GM18861 (cell line): ENCODE results near the gene GRIA1.

ENCODE experiments used
- ATAC-seq: cut with Tn5 transposase; IDR thresholded peaks from one replicate; pipeline ENCODE4 v1.9.1; 2021; ENCODE audit not compliant: unreplicated experiment

The GRIA1 gene

GRCh38 chr5:153601377-153601776 lies 110.9 kb downstream of the GRIA1 start:
- peak; percentile 79 for ATAC-seq

- ATAC-seq = no peak
Observed at GRCh38 chr5:153605386-153605785, 114.9 kb downstream of the GRIA1 start.

DNA sequence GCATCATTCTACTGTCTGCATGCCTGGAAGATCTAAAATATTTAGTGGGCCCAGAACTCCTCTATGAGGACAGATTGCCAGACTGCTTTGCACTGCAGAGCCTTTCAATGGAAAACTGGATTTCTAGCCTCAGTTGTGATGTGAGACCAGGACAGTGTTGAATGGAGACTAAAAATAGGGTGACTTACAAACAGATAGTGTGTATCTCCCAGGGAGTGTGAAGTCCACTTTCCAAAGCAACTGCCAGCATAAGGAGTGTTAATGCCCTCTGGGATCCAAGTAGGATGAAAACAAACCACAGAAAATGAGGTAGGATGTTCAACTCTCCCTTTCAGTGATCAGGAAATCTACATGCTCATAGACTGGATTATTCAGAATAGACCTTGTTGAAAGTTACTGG lies 119.5 kb downstream of the GRIA1 start:
- no peak for ATAC-seq

- no peak for ATAC-seq
Observed at GRCh38 chr5:153610811-153611210, 120.3 kb downstream of the GRIA1 start.

DNA sequence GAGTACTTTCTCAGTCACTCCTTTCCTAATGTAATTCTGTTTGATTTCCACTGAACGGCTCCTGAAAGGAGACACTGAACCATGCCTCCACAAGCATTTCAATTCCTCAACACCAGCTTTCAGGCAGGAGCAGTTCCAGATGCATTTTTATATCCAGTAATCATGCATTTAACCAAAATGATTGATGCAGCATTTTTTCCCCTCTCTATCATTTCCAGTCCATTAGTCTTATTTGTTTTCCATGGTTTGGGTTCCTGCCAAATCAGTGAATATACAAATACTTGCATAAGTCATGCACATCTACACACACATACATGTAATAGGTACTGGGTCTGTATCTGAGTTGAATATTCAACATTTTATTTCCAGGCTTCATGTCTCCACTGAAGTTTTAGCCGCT lies 122.7 kb downstream of the GRIA1 start:
- ATAC-seq = no peak

DNA sequence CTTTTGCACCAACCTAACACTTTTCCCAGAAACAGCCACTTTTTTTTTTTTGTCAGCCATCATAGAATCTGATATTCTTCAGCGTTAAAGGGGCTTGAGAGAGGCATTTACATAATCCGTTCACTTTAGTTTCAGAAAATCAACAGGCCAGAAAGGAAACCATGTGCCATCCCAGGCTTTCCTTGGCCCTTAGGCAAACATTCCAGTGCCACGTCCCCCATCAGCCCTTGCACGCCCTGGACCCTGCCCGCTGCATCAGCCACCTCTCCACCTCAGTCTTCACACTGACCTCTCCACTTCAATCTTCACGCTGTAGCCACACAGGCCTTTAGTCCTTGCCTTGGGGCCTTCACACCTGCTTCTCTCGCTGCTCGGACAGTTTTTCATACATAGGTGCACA lies 123.2 kb downstream of the GRIA1 start:
- ATAC-seq = no peak

DNA sequence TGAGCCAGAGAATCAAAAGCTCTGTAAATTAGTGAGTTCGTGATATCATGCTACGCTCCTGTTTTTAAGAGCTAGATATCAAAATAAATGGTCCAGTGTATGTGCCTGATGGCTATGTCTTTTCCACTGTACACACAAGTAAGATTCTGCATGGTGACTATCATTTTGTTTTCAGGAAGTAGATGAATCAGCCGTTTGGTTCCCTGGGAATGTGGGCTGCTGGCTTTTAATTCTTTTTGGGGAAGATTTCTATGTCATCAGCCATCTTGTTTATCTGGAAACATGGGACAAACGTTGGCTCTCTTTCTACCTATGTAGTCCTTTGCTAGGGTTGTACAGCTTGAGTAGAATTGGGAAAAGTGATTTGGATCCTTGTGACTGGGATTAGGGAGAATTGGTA lies 126.7 kb downstream of the GRIA1 start:
- no peak for ATAC-seq

- no peak for ATAC-seq
Observed at GRCh38 chr5:153618307-153618706, 127.8 kb downstream of the GRIA1 start.

DNA sequence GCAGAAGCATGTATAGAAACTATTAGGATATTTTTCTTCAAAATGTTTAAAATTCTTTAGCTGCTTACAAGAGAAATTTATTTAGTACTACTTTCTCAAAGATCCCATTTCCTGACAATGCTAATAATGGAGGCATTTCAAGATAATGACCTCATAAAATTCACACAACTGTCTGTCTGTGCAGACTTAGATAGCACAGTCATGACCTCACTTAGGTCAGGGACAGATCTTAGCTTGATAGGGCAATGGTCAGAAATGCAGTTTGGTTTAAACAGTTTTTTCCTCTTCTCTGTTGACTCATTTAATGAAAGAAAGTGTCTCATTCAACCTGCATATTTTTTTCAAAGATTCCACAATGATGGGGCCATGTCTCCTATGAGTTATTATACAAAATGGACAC lies 128.4 kb downstream of the GRIA1 start:
- ATAC-seq = no peak

GRCh38 chr5:153619771-153620170 lies 129.3 kb downstream of the GRIA1 start:
- ATAC-seq = no peak

DNA sequence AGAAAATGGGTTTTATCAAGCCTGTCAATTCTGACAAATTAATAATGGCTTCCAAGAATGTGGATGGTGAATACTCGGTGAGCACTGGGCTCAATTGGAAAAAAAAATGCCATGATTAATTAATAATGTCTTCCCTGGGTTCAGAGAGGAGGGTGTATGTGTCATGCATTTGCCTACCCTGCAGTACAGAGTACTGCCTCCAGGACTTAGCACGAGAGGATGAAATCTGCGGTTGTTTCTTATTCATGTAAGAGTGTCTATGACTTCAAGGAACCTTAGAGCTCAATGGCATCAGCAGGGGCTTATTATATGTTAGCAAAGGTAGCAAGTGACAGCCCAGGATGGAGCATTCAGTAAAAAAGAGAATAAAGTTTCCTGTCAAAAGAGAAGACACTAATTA lies 132.7 kb downstream of the GRIA1 start:
- no peak for ATAC-seq

GRCh38 chr5:153623751-153624450 lies 133.4 kb downstream of the GRIA1 start:
- no peak for ATAC-seq

DNA sequence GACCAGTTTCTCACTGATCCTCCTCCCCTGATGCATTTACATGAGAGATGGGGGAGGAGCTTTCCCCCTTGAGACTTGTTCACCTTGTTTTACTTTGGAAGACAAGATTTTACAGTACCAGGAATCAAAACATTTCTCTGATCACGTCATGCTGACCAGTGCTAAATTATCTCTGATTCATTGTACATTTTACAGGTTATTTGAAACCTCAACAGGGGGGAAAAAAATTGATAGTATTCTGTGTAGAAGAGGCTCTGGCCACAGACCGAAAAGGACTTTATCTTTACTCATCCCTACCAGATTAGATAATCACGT lies 133.9 kb downstream of the GRIA1 start:
- ATAC-seq = no peak

DNA sequence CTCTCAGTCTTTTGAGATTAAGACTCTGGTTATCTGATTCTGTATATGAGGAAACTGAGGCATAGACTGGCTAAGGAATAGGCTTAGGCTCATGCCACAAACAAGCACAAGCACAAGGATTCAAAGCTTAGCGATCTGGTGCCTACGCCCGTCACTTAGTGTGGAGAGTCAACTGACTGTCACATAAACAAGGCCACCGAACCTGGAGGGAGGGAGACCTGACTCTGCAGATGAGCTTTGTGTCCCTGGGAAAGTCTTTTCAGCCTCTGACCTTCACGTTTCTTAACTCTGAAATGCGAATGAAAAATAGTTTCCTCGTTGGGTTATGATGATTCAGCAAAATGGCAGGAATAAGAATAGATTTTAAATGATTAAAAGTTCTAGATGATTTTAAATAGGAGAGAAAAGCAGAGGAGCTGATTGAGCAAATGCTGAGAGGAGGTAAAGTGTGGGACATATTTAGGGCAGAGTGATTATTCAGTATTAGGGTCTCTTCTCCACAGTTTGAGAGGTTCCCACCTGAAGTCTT lies 135.4 kb downstream of the GRIA1 start:
- ATAC-seq = no peak

- ATAC-seq = no peak
Observed at GRCh38 chr5:153626836-153627235, 136.4 kb downstream of the GRIA1 start.

DNA sequence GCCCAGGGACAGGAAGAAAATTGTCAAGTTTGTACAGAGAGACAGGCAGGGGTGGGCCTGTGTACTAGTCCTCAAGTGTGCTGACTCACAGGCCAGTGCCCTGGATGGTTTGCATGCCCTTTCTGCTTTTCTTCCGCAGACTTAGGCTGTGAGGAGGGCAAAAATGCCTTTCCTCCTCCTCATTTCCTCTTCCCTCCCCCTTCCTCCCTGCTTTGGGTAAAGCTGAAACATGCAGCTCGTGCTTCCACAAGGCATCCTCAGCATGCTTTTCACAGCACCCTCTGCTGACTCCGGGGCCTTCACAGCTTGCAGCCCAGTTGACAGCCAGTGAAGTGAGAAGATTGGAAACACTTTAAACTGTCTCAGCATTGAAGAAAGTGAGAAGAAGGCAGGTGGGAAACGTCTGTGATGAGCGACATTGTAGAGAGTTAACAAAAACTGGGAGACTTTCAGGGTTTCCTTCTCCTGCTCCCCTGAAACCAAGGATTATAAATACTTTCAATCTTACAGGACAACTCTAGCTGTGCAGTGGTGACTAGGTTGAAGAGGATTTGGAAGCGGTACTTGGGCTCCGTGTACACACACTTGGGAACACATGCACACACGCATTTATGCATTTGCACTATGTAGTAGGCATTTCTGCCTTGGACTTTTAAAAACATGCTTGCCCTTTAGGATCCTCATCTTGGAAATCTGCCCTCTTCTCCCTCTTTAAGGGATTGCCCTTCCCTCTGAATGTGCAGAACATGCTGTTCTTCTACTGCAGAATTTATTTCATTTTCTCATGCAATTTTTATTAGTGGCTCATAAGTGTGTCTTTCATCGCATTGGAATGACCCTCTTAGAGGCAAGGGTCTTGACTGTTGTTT lies 138.8 kb downstream of the GRIA1 start:
- no peak for ATAC-seq

DNA sequence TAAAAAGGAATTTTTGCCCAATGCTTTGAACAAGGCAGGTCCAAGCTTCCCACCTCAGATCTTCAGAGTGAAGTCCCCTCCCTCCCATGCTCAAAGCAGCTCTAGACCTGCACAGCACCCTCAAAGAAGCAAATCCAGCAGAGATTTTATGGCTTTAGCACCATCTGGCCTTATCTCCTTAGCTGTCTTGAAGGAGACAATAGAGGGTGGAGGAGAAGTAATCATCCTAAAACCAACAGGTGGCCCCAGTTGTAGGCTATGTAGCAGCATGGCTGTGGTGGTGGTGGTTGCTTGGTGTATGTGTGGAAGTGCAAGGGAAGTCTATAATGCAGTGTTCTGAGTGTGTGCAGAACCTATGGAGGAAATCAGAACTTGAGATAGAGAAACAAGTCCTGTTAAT lies 140.1 kb downstream of the GRIA1 start:
- no peak for ATAC-seq

- no peak for ATAC-seq
Observed at GRCh38 chr5:153632748-153633290, 142.3 kb downstream of the GRIA1 start.

GRCh38 chr5:153636670-153637451 lies 146.4 kb downstream of the GRIA1 start:
- no peak for ATAC-seq

GRCh38 chr5:153640293-153640692 lies 149.8 kb downstream of the GRIA1 start:
- ATAC-seq = no peak

DNA sequence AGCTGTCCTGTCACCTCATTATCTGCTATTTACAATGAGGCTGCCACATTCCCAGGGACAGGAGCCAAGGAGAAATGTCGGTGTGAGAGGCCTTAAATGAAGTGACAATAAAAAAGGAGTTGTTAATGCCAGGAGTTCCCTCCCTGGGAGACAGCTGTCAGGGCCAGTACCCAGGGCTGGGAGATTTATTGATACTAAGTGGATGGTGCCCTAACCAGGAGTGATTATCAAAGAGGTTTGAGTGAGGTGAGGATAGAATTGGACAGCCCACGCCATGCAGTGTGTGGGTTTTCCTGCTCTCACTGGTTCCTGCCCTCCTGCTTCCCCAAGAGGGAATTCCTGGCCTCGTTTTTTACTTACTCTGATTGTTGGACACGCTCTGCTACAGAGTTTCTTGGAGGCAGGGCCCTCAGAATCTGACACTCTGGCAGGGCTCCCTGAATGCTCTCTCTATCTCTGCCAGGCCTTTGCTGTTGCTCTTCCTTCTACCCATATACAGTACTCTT lies 150.8 kb downstream of the GRIA1 start:
- no peak for ATAC-seq
